IMR-90 (cell line): Measurements from ENCODE around the gene GBE1. TPM values are rescaled to one million over a fixed set of nuclear protein-coding genes. Genes with fewer than 3 reads are reported as not detected.

Experiments used
- ATAC-seq: fragments of 200-7000 bp; cut with Tn5 transposase; 2 replicates; pipeline ENCODE4 v1.9.1; 2020; ENCODE audit warnings: low read depth, mild to moderate bottlenecking, moderate library complexity
- BruUV-seq: library from RNA; stranded (reverse); fragments of 400-500 nt; replicated peaks from 2 replicates; lab custom pipeline; 2021; lab: Mats Ljungman, UMichigan
- CTCF ChIA-PET: fragments of 300-600 bp; formaldehyde crosslinking; extraction: SDS; loops from one replicate; lab custom pipeline; 2021; ENCODE audit warnings: antibody characterized with exemption; lab: Yijun Ruan, JAX
- POLR2A ChIA-PET: fragments of 300-600 bp; sonication (Branson Sonifier 250); formaldehyde crosslinking; loops from one replicate; lab custom pipeline; 2022; ENCODE audit warnings: antibody characterized with exemption; ENCODE audit not compliant: unreplicated experiment; lab: Charles Lee
- DNase-seq: peaks from one replicate; pipeline ENCODE4 v3.0.0; 2013
- H2AFZ ChIP-seq: replicated peaks from 2 replicates; pipeline ENCODE3; 2013; ENCODE audit warnings: low read length, mild to moderate bottlenecking; ENCODE audit not compliant: poor library complexity
- H2AK5ac ChIP-seq: 2 replicates; pipeline ENCODE4 v1.6.1; 2013; ENCODE audit warnings: low read depth, low read length, inconsistent platforms
- H2AK9ac ChIP-seq: replicated peaks from 2 replicates; pipeline ENCODE3; 2013; ENCODE audit warnings: mild to moderate bottlenecking, low read depth, low read length, moderate library complexity; ENCODE audit not compliant: poor library complexity
- H2BK120ac ChIP-seq: 2 replicates; pipeline ENCODE4 v1.6.1; 2013; ENCODE audit warnings: low read depth, low read length, inconsistent platforms
- H2BK15ac ChIP-seq: 3 replicates; pipeline ENCODE4 v1.6.1; 2013; ENCODE audit warnings: low read depth, low read length, inconsistent platforms
- H2BK20ac ChIP-seq: 2 replicates; pipeline ENCODE4 v1.6.1; 2013; ENCODE audit warnings: low read depth, mild to moderate bottlenecking, inconsistent platforms, low read length, moderate library complexity
- H2BK5ac ChIP-seq: 2 replicates; pipeline ENCODE4 v1.6.1; 2013; ENCODE audit warnings: mild to moderate bottlenecking, low read depth, low read length, inconsistent platforms; ENCODE audit not compliant: poor library complexity, severe bottlenecking
- H3K14ac ChIP-seq: replicated peaks from 2 replicates; pipeline ENCODE4 v1.6.1; 2013; ENCODE audit warnings: low read depth, low read length, inconsistent platforms
- H3K18ac ChIP-seq: 2 replicates; pipeline ENCODE4 v1.6.1; 2013; ENCODE audit warnings: low read depth, low read length, control low read depth
- H3K23ac ChIP-seq: 2 replicates; pipeline ENCODE4 v1.6.1; 2013; ENCODE audit warnings: low read depth, low read length, inconsistent platforms
- H3K27ac ChIP-seq: 2 replicates; pipeline ENCODE4 v1.5.1; 2013; ENCODE audit warnings: mild to moderate bottlenecking, control low read depth, low read length; ENCODE audit not compliant: insufficient read depth
- H3K27me3 ChIP-seq: 2 replicates; pipeline ENCODE4 v1.6.1; 2013; ENCODE audit warnings: low read length; ENCODE audit not compliant: control insufficient read depth, insufficient read depth
- H3K36me3 ChIP-seq: 2 replicates; pipeline ENCODE4 v1.6.1; 2013; ENCODE audit warnings: low read length, mixed read lengths; ENCODE audit not compliant: control insufficient read depth, insufficient read depth
- H3K4ac ChIP-seq: 2 replicates; pipeline ENCODE4 v1.6.1; 2013; ENCODE audit warnings: low read depth, low read length, inconsistent platforms
- H3K4me1 ChIP-seq: 2 replicates; pipeline ENCODE4 v1.6.1; 2013; ENCODE audit warnings: low read length, mixed read lengths; ENCODE audit not compliant: control insufficient read depth, insufficient read depth
- H3K4me2 ChIP-seq: 2 replicates; pipeline ENCODE4 v1.6.1; 2013; ENCODE audit warnings: low read depth, mild to moderate bottlenecking, control low read depth, low read length, moderate library complexity
- H3K4me3 ChIP-seq: 2 replicates; pipeline ENCODE4 v1.5.1; 2013; ENCODE audit warnings: low read depth, mild to moderate bottlenecking, control low read depth, low read length, moderate library complexity; ENCODE audit not compliant: insufficient read depth
- H3K56ac ChIP-seq: 2 replicates; pipeline ENCODE4 v1.6.1; 2013; ENCODE audit warnings: low read length, inconsistent platforms; ENCODE audit not compliant: insufficient read depth; ENCODE audit errors: extremely low read depth
- H3K79me1 ChIP-seq, 2 experiments: 2 replicates each; pipeline ENCODE4 v1.6.1; 2013; ENCODE audit warnings: low read length in 2 of 2, inconsistent platforms in 1 of 2, low read depth in 1 of 2
- H3K9ac ChIP-seq: 2 replicates; pipeline ENCODE4 v1.6.1; 2013; ENCODE audit warnings: low read depth, low read length, control low read depth
- H3K9me1 ChIP-seq: 2 replicates; pipeline ENCODE4 v1.6.1; 2013; ENCODE audit warnings: low read length, inconsistent platforms; ENCODE audit not compliant: insufficient read depth
- H3K9me3 ChIP-seq: 2 replicates; pipeline ENCODE4 v1.6.1; 2013; ENCODE audit warnings: low read length; ENCODE audit not compliant: control insufficient read depth, insufficient read depth
- H4K20me1 ChIP-seq: 2 replicates; pipeline ENCODE4 v1.6.1; 2013; ENCODE audit warnings: low read length, inconsistent platforms; ENCODE audit not compliant: insufficient read depth
- H4K5ac ChIP-seq: 2 replicates; pipeline ENCODE4 v1.6.1; 2013; ENCODE audit warnings: mild to moderate bottlenecking, low read depth, low read length, control low read depth
- H4K8ac ChIP-seq, 2 experiments: 2 replicates each; pipeline ENCODE4 v1.6.1; 2013; ENCODE audit warnings: low read depth in 2 of 2, low read length in 2 of 2, control low read depth in 1 of 2, inconsistent platforms in 1 of 2
- H4K91ac ChIP-seq: 2 replicates; pipeline ENCODE4 v1.6.1; 2013; ENCODE audit warnings: low read depth, low read length, inconsistent platforms; ENCODE audit not compliant: insufficient read depth
- FOS ChIP-seq: fragments of 150-350 bp; IDR thresholded peaks from 2 replicates; pipeline ENCODE4 v1.6.1; 2016; ENCODE audit warnings: low read depth, low read length
- POLR2A ChIP-seq: IDR thresholded peaks from 2 replicates; pipeline ENCODE4 v1.6.1; 2012; ENCODE audit warnings: mild to moderate bottlenecking, low read depth, low read length
- RCOR1 ChIP-seq: IDR thresholded peaks from 2 replicates; pipeline ENCODE4 v1.6.1; 2012; ENCODE audit warnings: mild to moderate bottlenecking, low read length, improper control_type of control experiment; ENCODE audit not compliant: insufficient replicate concordance
- WGBS, 2 experiments: methylation state at CpG; one replicate each; pipeline versions ENCODE4 v1.1.5 to v1.1.7; 2013; ENCODE audit warnings: missing lambda C conversion rate in 2 of 2; ENCODE audit not compliant: insufficient read length in 1 of 2; ENCODE audit errors: extremely low coverage in 2 of 2; 5-methylcytosine and 5-hydroxymethylcytosine counted together
- dilution Hi-C: fragments of 300-500 bp; cut with HindIII; formaldehyde crosslinking; loops from one replicate; pipeline ENCODE4 v1.14.3; 2018; ENCODE audit warnings: low sequenced_read_pairs; ENCODE audit not compliant: unreplicated experiment
- in situ Hi-C: fragments of 300-500 bp; cut with MboI; formaldehyde crosslinking; loops from 3 replicates; pipeline ENCODE4 v1.14.3; 2019; ENCODE audit warnings: low sequenced_read_pairs, inconsistent platforms, mixed read lengths
- intact Hi-C: fragments of 100-400 bp; cut with micrococcal nuclease; formaldehyde crosslinking; loops from 2 replicates; pipeline ENCODE4 v1.10.0; 2022
- polyA plus RNA-seq, 3 experiments: library from polyadenylated mRNA; depleted of rRNA; stranded (reverse); fragments of >200 nt; gene quantifications; 2 replicates each; pipeline ENCODE4 v1.2.3, GENCODE V29; 2012; ENCODE audit warnings: low replicate concordance in 1 of 3
- total RNA-seq: library from RNA; depleted of rRNA; stranded (reverse); fragments of >200 nt; gene quantifications from 2 replicates; pipeline ENCODE4 v1.2.3, GENCODE V29; 2012
- TF ChIP-seq, protein P1 (sequence below): fragments of 150-350 bp; IDR thresholded peaks from 2 replicates; pipeline ENCODE4 v1.6.1; 2017; ENCODE audit warnings: mild to moderate bottlenecking, antibody characterized with exemption, low read length, low read depth

The GBE1 gene
- total and polyA plus RNA-seq, 2 of the 4 experiments (the other 2 are of a cell fraction), result 36.7 to 90.3 TPM

DNA sequence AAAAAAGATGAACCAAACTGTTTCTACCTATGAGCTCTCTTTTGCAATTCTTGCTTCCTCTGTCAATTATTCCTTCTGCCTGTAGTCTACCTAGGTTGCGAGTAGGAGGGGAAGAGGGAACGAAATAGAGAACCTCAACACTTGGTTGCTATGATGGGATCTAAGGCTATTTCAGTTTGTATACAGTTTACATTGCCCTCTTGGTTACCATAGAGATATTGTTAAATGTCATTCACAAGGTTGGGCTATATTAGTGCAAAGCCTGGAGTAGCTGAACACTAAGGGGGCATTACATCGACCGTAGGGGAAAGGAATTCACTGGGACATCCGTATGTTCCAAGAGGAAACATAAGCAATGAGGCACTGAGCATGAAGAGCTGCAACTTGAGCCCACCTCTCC, 276.9 kb downstream of the GBE1 start:
- intact Hi-C loops (no loop called here), dilution Hi-C loops (no loop called here), in situ Hi-C loops (no loop called here)
- H3K14ac ChIP-seq, result no peak overlapping the region
- 0 out of 2 replicates have a peak, but pooled peaks cover 1% of the 10 kb centered on the region for H3K4me1 ChIP-seq
- TF ChIP-seq RCOR1 (no peak), FOS (no peak), POLR2A (no peak)
- TF ChIP-seq, protein P1, sequence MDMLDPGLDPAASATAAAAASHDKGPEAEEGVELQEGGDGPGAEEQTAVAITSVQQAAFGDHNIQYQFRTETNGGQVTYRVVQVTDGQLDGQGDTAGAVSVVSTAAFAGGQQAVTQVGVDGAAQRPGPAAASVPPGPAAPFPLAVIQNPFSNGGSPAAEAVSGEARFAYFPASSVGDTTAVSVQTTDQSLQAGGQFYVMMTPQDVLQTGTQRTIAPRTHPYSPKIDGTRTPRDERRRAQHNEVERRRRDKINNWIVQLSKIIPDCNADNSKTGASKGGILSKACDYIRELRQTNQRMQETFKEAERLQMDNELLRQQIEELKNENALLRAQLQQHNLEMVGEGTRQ, result no peak
- no peaks in the 10 kb centered on the region for H4K20me1 ChIP-seq
- no peak overlapping the region for H2AK9ac ChIP-seq
- H3K56ac ChIP-seq, result no peak overlapping the region
- no peaks in the 10 kb centered on the region for H3K9me1 ChIP-seq
- H2BK15ac ChIP-seq, result no peak overlapping the region
- H3K27ac ChIP-seq, result no peak overlapping the region
- no peak overlapping the region for H3K23ac ChIP-seq
- no peak overlapping the region for H3K9ac ChIP-seq
- WGBS, 2 experiments, result 40% methylated on average over 1 of the region's 5 CpGs; no CpG with 5 or more reads in 1 of the 2 experiments
- no peaks in the 10 kb centered on the region for H3K36me3 ChIP-seq
- ChIA-PET CTCF (interaction anchor here (1.0 kb wide), 1 partner anchor 19 kb away, joined by 3 read pairs; no protein-coding TSS in a partner anchor), POLR2A (no interaction called here)
- H2AK5ac ChIP-seq, result no peak overlapping the region; the same call in 1 of the 2 replicates
- no peak overlapping the region for H3K4ac ChIP-seq
- ATAC-seq, result no peak; the same call in 1 of the 2 replicates
- H2BK5ac ChIP-seq, result no peak overlapping the region
- no peak overlapping the region for H4K91ac ChIP-seq
- H3K27me3 ChIP-seq, result no peaks in the 10 kb centered on the region
- H3K4me2 ChIP-seq, result no peak overlapping the region
- no peak overlapping the region for H4K8ac ChIP-seq
- no peak overlapping the region for H2BK120ac ChIP-seq
- no peak overlapping the region for H4K5ac ChIP-seq
- no peak overlapping the region for H3K18ac ChIP-seq
- no peak overlapping the region for H2AFZ ChIP-seq
- H2BK20ac ChIP-seq, result no peak overlapping the region
- no TSS peak for BruUV-seq
- H3K4me3 ChIP-seq, result no peak overlapping the region
- no peaks in the 10 kb centered on the region for H3K79me1 ChIP-seq
- H3K9me3 ChIP-seq, result no peaks in the 10 kb centered on the region
- DNase-seq, result no peak
